HepG2 (cell line): ENCODE data around the gene ATN1. TPM values are rescaled to one million over a fixed set of nuclear protein-coding genes. Genes with fewer than 3 reads are reported as not detected.
A peak's percentile ranks its signal among the peaks of the same experiment; 100 is the strongest.

Source experiments
- HIVEP1 ChIP-seq: sonication (generic); formaldehyde crosslinking; IDR thresholded peaks from 2 replicates; pipeline ENCODE4 v1.4.0; 2020; ENCODE audit warnings: mild to moderate bottlenecking, missing genetic modification reagents
- IKZF1 ChIP-seq: fragments of 450-650 bp; IDR thresholded peaks from 2 replicates; pipeline ENCODE4 v1.7.1; 2016
- MAFG ChIP-seq: sonication (generic); formaldehyde crosslinking; IDR thresholded peaks from 2 replicates; pipeline ENCODE4 v1.5.1; 2020; ENCODE audit warnings: mild to moderate bottlenecking, missing genetic modification reagents
- NR1H2 ChIP-seq: sonication (generic); formaldehyde crosslinking; IDR thresholded peaks from 2 replicates; pipeline ENCODE4 v1.8.1; 2022; ENCODE audit warnings: low read depth, missing genetic modification reagents, borderline replicate concordance
- RBFOX2 ChIP-seq: fragments of 200-400 bp; formaldehyde crosslinking; IDR thresholded peaks from 2 replicates; pipeline ENCODE4 v1.6.1; 2017; ENCODE audit warnings: low read depth, mild to moderate bottlenecking, low read length
- SNAPC4 ChIP-seq: sonication (generic); formaldehyde crosslinking; IDR thresholded peaks from 2 replicates; pipeline ENCODE4 v1.4.0; 2020; ENCODE audit warnings: mild to moderate bottlenecking, missing genetic modification reagents
- TBX3 ChIP-seq: fragments of 450-650 bp; IDR thresholded peaks from 2 replicates; pipeline ENCODE4 v1.6.1; 2017; ENCODE audit warnings: antibody characterized with exemption, mild to moderate bottlenecking, inconsistent platforms, borderline replicate concordance
- TFE3 ChIP-seq: IDR thresholded peaks from 2 replicates; pipeline ENCODE4 v1.6.1; 2016
- ZBTB2 ChIP-seq: sonication (generic); formaldehyde crosslinking; IDR thresholded peaks from 2 replicates; pipeline ENCODE4 v1.8.0; 2022; ENCODE audit warnings: low read depth, missing genetic modification reagents
- ZNF10 ChIP-seq: sonication (generic); formaldehyde crosslinking; IDR thresholded peaks from 2 replicates; pipeline ENCODE4 v1.4.0; 2020; ENCODE audit warnings: mild to moderate bottlenecking, low read depth, missing genetic modification reagents, borderline replicate concordance
- ZNF282 ChIP-seq: fragments of 450-650 bp; IDR thresholded peaks from 2 replicates; pipeline ENCODE4 v1.6.1; 2018; ENCODE audit not compliant: partially characterized antibody
- ZNF343 ChIP-seq: sonication (generic); formaldehyde crosslinking; IDR thresholded peaks from 2 replicates; pipeline ENCODE4 v1.4.0; 2020; ENCODE audit warnings: mild to moderate bottlenecking, missing genetic modification reagents
- ZNF441 ChIP-seq: sonication (generic); formaldehyde crosslinking; IDR thresholded peaks from 2 replicates; pipeline ENCODE4 v1.7.0; 2021; ENCODE audit warnings: missing genetic modification reagents, borderline replicate concordance
- ZNF460 ChIP-seq: sonication (generic); formaldehyde crosslinking; IDR thresholded peaks from 2 replicates; pipeline ENCODE4 v1.5.1; 2020; ENCODE audit warnings: missing genetic modification reagents, mild to moderate bottlenecking, borderline replicate concordance
- ZNF557 ChIP-seq: sonication (generic); formaldehyde crosslinking; IDR thresholded peaks from 2 replicates; pipeline ENCODE4 v1.4.0; 2020; ENCODE audit warnings: missing genetic modification reagents
- ZNF564 ChIP-seq: sonication (generic); formaldehyde crosslinking; IDR thresholded peaks from 2 replicates; pipeline ENCODE4 v1.8.1; 2023; ENCODE audit warnings: mild to moderate bottlenecking, missing genetic modification reagents
- ZNF678 ChIP-seq: sonication (generic); formaldehyde crosslinking; IDR thresholded peaks from 2 replicates; pipeline ENCODE4 v1.4.0; 2020; ENCODE audit warnings: mild to moderate bottlenecking, missing genetic modification reagents
- polyA plus RNA-seq, 8 experiments: library from polyadenylated mRNA; depleted of rRNA in 3 of 8; stranded (reverse) in 7 of 8; unstranded in 1 of 8; fragments of >200 nt; fragmentation: Illumina TruSeq in 4 of 8; extraction: Trizol in 4 of 8; gene quantifications; 2 replicates each; pipeline versions ENCODE4 v1.2.1 to v1.2.3, GENCODE V29; 2011 to 2016; ENCODE audit warnings: low read depth in 4 of 8, missing spikeins in 1 of 8, mixed read lengths in 1 of 8; ENCODE audit not compliant: insufficient read depth in 1 of 8
- total RNA-seq, 5 experiments: library from RNA; depleted of rRNA; stranded (reverse); fragments of >200 nt; fragmentation: Illumina TruSeq; extraction: Trizol; gene quantifications; 2 replicates each; pipeline ENCODE4 v1.2.3, GENCODE V29; 2016; ENCODE audit warnings: low read depth in 1 of 5
- TF ChIP-seq, protein P1 (sequence below): sonication (generic); formaldehyde crosslinking; IDR thresholded peaks from 2 replicates; pipeline ENCODE4 v1.8.1; 2023; ENCODE audit warnings: mild to moderate bottlenecking, missing genetic modification reagents, borderline replicate concordance
- TF ChIP-seq, protein P2 (sequence below): sonication (generic); formaldehyde crosslinking; IDR thresholded peaks from 2 replicates; pipeline ENCODE4 v1.4.0; 2020; ENCODE audit warnings: missing genetic modification reagents

The ATN1 gene
- total and polyA plus RNA-seq, 2 of the 13 experiments (the other 11 are each of a cell fraction or from before 2014, with no cell fraction given): 2.1 to 8.6 TPM

DNA sequence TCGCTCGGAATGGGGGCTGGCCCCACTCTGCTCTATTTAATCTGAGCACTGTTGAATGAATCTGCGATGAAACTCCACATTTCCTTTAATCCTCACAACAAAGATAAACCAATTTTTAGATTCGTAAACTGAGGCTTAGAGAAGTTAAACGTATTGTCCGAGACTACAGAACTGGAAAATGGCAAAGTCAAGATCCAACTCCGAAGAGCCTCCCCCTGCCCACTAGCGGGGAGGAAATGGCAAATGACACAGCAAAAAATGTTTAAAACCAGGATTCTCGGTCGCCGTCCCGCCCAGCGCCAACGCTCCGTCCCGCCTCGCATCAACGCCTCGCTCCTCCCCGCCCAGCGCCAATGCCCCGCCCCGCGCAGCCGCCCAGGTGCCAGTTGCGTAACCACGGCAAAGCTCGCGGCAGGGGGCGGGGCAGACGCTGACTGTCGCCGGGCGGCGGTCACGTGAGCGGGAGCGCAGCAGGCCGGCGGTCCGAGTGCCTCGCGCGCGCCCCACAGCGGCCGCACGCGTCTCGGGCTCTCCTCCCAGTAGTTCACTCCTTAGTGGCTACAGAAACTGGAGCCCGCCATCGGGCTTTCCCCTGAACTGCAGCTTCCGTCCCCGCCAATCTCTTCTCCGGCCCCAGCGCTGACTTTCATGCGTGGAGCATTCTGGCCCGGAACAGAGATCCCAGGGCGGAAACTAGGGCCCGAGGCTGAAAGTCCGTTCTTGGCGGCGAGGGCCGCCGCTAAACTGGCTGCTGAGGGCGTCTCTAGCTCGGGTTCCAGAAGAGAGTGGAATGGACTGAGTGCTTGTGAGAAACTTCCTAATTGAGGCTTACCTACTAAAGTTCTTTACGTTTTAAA is 36.7 kb upstream of the ATN1 start (continued):
- TF ChIP-seq, protein P1, sequence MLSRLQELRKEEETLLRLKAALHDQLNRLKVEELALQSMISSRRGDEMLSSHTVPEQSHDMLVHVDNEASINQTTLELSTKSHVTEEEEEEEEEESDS (CRISPR knock-in tag): no peak
- TF ChIP-seq ZNF282 (no peak), ZNF564 (CRISPR knock-in tag) (no peak), IKZF1 (no peak), SNAPC4 (CRISPR knock-in tag) (0 out of 2 replicates have a peak, but pooled peaks have one; percentile 37), ZNF460 (CRISPR knock-in tag) (no peak), HIVEP1 (CRISPR knock-in tag) (peak; percentile 21; the same call in 1 of the 2 replicates), ZNF10 (CRISPR knock-in tag) (no peak), RBFOX2 (peak; percentile 85), ZNF343 (CRISPR knock-in tag) (no peak), TBX3 (peak; percentile 19; the same call in 1 of the 2 replicates), ZNF678 (no peak), MAFG (CRISPR knock-in tag) (peak; percentile 91), ZBTB2 (CRISPR knock-in tag) (peak; percentile 79; the same call in 1 of the 2 replicates), NR1H2 (CRISPR knock-in tag) (no peak), TFE3 (CRISPR knock-in tag) (peak; percentile 90), ZNF441 (CRISPR knock-in tag) (peak; percentile 75), ZNF557 (CRISPR knock-in tag) (peak; percentile 60; the same call in 1 of the 2 replicates)
- TF ChIP-seq, protein P2, sequence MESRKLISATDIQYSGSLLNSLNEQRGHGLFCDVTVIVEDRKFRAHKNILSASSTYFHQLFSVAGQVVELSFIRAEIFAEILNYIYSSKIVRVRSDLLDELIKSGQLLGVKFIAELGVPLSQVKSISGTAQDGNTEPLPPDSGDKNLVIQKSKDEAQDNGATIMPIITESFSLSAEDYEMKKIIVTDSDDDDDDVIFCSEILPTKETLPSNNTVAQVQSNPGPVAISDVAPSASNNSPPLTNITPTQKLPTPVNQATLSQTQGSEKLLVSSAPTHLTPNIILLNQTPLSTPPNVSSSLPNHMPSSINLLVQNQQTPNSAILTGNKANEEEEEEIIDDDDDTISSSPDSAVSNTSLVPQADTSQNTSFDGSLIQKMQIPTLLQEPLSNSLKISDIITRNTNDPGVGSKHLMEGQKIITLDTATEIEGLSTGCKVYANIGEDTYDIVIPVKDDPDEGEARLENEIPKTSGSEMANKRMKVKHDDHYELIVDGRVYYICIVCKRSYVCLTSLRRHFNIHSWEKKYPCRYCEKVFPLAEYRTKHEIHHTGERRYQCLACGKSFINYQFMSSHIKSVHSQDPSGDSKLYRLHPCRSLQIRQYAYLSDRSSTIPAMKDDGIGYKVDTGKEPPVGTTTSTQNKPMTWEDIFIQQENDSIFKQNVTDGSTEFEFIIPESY: no peak
